HG03280 (cell line): Measurements from ENCODE around the gene HOXC5.
"Not testable (repeated sequence)": the region's sequence is repeated elsewhere in the genome, so short reads cannot be mapped to it uniquely, and the experiment has no call there.

Source experiments
- ATAC-seq: cut with Tn5 transposase; IDR thresholded peaks from one replicate; pipeline ENCODE4 v1.9.1; 2021; ENCODE audit warnings: mild to moderate bottlenecking, moderate library complexity; ENCODE audit not compliant: unreplicated experiment

The HOXC5 gene

DNA sequence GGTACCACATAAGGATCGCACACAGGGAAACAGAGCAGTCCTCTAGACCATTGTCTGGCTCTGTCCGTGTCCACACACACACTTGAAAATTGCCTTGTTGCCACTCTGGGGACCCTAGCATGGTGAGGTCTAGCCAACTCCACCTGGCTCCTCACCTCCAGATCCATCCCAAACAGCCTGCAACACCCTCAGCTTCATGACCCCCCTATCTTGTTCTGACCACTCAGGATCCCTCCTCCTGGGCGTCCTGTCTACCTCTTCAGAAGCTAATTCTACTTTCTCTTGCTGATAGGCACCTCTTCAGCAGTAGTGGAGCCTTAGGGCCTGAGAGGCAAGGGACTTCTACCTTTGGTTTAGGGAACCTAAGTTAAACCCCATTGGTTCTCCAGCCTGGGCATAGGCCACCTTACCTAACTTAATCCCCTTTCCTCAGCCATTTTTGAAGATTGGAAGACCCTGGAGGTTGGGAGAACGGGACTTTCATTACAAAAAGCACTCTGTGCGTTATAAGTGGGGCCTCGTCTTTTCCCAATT is 697 bp upstream of the HOXC5 start:
- no peak for ATAC-seq

DNA sequence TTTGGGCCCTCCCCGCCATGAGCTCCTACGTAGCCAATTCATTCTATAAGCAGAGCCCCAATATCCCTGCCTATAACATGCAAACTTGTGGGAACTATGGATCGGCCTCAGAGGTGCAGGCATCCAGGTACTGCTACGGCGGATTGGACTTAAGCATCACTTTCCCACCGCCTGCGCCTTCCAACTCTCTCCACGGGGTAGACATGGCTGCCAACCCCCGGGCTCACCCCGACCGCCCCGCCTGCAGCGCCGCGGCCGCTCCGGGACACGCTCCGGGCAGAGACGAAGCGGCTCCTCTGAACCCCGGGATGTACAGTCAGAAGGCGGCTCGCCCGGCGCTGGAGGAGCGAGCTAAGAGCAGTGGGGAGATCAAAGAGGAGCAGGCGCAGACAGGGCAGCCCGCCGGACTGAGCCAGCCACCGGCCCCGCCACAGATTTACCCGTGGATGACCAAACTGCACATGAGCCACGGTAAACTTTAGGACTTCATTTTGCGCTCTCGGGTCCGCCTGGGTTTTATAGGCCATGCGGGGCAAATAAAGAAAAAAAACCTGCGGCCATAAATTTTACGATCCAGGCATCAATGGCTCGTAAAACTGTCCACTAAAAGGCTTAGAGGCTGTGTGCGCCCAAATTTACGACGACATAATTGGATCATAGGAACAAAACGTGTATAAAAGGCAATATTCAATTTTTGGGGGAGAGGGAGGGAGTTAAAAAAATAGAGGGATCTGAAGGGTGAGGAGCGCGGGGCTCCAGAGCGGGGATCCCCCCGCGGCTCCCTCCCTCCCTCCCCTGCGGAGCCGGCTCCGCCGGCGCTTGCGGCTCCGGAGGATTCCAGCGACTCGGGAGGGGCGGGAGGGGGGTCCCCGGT is 493 bp downstream of the HOXC5 start:
- ATAC-seq = no peak

DNA sequence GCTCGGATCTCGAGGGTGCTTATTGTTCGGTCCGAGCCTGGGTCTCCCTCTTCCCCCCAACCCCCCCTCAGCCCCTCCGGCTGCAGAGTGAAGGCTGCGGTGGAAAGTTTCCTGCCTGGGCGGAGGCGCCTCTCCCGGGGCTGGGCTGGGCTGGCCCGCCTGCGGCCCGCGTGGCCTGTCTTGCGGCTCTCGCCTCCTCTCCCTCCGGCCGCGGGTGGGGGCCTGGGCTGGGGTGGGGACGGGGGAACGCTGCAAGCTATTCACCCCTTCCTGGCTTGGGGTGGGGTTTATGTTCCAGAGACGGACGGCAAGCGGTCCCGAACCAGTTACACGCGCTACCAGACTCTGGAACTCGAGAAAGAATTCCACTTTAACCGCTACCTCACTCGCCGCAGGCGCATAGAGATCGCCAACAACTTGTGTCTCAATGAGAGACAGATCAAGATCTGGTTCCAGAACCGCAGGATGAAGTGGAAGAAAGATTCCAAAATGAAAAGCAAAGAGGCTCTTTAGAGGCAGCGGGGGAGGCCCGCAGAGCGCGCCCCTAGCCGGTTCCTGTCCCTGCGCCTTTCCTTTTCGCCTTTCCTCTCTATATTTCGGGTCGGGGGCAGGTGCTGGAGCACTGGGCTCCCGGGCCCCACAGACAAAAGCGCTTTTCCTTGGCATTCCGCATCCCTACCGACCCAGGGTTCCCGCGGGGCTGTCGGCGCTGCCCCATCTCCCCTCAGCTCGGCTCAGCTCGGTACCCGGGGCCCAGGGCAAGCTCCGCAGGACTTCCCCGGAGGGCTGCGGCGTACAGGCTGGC is 1.3 kb downstream of the HOXC5 start:
- ATAC-seq = no peak

DNA sequence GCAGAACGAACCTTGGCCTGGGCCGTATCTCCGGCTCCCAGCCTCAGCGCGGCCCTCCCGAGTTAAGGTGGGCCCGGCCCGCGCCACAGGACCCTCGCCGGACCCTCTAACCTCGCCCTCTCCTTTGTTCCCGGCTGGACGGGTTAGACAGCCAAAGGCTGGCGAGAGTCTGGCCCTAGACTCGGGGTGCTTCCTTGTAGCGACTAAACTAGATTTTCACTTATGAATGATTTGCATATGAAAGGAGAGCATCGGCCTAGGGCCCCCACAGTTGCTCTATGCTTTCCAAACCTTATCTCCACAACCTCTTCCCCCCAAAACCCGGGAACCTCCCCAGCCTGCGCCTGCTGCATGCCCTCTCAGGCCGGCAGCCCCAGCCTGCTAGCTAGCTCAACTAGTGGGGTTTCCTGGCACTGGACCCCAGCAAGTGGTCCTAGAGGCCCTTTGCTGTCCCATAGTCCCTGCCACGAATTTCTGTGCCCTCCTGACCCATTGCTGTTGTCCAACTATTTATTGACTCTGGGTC is 2.0 kb downstream of the HOXC5 start:
- no peak for ATAC-seq

DNA sequence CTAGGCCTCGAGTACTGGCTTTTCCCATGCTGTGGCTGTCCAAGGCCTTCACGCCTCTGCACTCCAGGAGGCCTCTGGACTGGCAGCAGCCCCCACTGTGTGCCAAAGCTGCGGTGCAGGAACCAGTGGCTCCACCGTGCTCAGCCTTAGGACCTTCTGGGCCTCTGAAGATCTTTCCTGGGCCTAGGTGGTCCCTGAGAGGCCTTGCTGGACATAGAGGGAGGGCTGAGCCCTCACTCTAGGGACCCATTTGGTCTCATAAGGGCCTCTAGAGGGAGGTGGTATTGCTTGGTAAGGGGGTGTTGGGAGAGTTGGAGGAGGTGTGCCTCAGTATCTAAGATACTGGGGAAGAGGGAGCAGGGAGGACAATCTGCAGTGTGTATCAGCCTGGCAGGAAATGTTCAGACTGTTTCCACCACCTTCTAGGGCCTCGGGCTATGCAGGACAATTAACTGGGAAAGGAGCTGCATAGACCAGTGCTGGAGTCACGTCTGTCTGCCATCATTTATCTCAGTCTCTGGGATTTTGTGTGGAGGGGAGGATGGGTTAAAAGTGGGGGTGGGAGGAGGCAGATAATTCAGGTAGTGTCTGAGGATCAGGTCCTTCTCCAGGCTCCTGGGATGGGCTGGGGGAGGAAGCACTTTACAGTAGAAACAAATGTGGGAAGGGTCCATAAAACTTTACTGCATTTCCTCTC is 2.9 kb downstream of the HOXC5 start:
- no peak for ATAC-seq

DNA sequence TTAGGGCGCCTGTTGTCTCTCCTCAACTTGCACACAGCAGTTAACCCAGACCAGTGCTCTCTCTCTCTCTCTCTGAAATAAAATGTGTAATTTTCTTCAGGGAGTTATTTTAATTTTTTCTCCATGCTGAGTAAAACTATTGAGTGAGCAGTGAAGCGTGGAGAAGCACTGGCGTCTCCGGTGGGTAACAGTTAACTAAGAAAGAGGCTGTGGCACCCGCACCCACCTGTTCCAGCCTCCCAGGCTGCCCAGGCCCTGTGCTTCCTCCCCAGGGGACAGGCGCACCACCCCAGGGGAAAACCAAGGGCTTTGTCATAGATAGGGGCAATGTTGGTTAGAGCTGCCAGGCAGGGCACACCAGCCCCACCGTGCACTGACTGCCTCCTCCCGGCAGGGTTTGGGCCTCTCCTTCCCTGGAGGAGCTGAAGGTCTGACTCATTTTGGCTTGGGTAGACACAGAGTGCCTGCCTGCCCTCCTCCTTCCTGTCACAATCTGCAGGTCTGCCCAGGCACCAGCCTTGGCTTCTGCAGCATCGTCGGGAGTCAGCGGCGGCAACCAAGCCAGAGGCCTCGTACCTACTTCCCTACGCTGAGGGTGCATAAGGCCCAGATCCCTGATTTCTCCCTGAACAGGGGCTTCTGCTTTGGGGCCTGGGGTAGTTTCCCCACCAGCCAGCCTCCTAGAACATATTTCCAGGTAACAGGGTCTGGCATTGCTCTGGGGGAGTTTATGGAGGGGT is 3.9 kb downstream of the HOXC5 start:
- ATAC-seq = no peak

DNA sequence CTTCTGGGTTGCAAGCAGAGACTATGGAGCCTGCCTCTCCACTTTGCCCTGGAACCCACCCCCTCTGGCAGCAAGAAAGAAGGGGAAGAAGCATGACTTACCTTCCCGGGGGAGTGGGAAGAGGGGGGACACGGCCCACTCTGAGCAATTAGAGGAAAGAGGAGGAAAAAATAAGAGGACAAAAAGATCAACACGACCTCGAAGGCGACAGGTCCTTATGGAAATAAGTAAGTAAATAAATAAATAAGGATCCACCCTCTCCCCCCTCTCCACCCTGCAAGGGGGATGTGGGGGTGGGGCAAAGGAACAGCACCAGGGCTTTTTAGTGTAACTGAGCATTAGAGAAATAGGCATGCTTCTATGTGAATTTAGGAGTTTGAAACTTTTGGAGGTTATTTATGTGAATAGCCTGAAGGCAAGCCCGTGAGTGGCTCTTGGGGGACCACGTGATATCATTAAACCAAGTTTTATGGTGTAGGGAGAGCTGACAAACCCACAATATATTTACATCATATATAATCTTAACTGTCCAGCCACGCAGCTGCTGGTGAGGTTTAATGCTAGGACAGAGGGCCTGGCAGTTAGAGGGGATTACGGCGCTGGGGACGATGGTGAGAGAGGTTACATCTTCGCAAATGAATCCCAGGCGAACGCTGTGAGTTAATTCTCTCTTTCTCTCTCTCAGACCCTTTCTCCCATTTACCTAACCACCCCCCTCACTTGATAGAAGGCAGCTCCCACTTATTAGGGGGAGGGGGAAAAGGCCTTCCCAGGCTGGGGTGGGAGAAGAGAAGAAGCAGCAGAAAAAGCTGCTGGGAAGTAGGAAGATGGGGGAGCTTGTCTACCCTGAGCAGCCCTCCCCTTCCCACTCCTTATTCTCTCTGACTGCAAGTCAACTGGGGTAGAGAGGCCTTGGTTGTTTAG is 4.8 kb downstream of the HOXC5 start:
- ATAC-seq = no peak

DNA sequence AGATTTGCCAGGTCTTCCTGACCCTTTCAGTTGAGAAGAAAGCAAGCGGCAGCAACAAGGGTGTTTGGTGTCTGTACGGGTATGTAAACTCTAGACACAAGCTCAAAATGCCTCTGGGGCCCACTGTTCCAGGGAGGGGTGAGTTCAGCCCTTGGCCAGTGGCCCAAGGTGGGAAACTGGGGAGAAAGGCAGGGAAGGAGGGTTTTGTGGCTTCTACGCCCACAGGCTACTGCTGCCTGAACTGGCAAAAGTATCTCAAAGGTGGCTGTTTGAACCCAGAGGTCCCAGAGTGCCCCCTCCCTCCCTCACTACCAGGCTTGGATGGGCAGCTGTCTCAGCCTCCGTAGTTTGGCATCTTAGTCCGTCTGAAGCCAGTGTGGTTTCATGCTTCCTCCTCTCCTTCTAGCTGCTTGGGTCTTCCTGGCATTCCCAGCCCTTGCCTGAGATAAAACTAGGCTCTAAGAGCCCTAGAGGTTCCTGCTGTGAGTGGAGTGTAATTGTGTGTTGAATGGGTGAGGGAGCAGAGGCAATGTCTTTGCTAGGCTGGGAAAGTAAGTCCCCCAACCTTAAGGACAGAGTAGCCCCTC is 5.5 kb downstream of the HOXC5 start:
- no peak for ATAC-seq

DNA sequence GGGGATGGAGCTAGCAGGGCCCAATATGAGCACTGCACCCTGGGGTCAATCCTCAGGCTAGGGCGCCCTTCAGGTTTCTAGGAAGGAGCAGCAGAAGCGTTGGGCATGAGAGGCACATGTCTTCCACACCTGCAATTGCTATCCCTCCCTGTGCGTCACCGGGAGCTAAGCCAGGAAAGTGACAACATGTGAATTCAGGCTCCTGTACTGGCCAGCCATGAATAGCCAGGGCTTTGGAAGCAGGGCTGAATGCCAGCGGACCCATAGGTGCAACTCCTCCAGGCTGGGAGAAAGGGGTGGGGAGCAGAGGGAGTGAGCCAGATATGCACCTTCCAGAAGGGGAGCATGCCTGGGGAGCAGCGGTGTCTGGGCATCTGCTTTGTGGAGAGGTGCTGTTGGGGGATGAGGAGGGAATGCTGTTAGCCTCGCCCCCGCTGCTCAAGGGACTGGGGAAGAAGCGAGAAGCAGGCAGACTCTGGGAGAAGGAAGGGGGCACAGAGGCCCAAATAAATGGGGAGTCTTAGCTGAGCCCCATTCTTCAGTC is 6.1 kb downstream of the HOXC5 start:
- ATAC-seq = no peak

DNA sequence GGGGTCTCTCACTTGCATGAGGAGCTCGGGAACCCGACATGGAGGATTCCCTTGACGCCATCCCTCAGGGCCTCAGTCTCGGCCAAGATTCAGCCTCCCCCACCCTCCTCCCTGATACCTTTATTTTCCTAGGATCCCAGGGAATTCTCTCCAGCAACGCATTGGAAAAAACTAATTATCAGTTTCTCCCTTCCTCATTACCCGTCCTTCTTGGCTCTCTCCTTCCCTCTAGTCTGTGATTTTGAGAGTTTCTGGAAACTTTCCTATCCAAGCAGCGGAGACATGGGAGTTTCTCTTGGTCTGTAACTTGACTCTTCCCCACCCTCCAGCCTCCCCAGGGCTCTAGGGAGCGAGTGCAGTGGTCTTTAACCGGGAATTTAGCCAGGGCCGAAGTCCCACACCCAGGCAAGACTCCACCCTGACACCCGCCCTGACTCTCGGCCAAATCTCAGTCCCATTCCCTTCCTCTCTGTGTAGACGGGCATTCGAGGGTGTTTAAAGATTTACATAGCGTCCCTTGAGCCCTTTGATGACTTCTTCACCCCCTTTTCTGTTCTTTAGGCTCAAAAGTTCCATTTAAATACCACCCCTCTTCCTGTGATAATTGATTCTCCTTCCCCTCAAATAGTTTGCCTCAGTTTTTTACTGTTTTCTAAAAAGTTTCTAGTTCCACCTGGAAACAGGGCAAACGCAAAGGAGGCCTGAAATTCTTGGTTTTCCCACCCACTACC is 6.7 kb downstream of the HOXC5 start:
- ATAC-seq = no peak

DNA sequence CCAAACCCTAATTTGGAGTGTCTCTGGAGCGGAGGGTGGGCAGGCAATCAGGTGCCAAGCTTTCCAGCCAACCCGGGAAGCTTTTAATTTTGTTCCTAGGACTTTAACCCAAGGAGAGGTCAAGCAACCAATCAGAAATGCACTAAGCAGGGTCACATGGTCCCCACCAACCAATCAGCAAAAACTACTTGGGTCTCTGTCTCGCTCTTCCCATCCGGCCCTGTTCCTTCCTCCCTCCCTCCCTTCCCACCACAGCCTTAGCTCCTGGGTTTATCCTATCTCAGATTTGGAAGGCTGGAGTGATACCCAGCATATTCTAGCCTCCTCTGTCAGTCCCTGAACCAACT is 7.3 kb downstream of the HOXC5 start:
- ATAC-seq = no peak

DNA sequence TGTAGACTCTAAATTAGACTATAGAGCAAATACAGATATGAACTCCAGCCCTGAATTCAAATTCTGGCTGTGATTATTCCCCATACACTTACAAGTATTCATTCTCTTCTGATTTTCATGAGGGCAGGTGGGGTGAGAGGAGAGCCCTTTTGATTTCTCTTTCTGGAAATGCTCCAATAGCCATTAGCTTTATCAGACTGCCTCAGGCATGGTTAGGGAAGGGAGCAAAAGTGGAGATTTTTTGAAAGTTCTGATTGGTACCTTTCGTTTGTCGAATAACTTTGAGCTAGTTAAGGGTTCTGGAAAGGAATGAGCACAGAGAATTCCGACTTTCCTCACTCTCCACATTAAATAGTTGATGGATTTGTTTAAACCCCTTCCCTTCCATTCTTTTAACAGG is 7.8 kb downstream of the HOXC5 start:
- no peak for ATAC-seq

DNA sequence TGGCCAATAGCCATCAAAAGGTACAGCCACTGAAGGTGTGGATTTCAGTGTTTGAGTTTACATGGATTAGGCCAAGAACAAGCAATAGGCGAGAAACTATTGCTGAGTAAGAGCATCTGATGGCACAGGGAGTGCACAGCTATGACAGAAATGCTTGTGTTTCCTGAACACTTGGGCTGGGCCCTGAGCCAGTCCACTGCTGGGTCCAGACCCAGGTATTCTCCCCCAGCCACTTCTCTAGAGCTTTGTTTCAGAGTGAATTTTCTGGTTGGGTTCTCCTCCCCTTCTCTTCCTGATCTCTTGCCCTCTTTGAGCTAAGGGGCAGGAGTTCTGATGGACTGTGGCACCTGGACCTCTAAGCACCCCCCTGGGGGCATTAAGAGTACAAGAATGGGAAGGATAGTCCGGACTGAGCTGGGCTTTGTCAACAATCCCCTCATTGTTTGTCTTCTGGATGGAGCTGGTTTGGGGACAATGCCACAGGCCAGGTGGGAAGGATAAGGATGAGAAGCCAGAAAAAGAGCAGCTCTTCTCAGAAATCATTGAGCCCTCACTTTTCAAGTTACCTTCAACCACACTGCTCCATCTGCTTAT is 8.3 kb downstream of the HOXC5 start:
- ATAC-seq = no peak

DNA sequence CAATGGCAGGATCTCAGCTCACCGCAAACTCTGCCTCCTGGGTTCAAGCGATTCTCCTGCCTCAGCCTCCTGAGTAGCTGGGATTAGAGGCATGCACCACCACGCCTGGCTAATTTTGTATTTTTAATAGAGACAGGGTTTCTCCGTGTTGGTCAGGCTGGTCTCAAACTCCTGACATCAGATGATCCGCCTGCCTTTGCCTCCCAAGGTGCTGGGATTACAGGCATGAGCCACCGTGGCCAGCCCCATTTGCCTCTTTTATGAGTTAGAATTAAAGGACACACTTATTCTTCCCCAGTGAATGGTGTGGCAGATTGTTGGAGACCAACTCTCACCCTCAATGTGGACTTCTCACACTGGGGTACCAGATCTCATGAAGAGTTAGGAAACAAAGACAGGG is 9.2 kb downstream of the HOXC5 start:
- ATAC-seq = not testable (repeated sequence)

DNA sequence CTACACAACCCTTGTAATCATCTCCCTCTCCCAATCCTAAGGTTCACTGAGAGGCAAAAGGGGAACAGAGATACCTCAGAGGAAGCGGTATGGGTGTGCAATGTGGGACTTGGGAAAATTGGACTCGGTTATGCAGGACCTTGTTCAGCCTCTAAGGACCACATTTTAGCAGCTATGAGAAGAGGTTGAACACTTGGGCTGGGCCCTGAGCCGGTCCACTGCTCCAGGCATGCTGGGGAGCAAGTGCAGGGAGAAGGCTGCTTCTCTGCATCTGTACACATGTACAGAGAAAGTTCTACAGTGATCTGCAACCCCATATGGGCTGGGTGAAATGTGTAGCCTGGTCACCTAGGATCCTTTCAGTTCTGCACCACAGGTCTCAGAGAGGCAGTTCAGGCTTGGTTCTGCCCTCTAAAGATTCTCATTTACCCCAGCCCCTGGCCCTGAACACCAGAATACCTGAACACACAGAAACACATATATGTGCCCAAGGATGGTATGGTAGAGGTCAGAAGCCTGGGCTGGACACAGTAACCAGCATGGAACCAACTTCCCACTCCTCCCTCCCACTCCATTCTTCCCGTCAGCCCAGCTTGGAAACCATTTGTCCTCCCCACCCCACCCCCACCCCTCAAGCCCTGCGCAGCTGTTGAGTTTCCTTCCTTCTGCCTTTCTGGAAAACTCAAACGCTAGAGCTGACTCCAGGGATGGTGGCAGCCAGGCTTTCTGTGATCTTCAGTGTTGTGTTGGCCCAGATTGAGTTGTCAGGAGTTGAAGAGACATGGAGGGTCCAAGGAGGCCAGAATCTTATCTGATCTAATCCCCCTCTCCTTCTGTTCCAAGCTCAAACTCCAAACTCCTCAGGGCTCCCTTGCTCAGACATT is 10.4 kb downstream of the HOXC5 start:
- no peak for ATAC-seq

DNA sequence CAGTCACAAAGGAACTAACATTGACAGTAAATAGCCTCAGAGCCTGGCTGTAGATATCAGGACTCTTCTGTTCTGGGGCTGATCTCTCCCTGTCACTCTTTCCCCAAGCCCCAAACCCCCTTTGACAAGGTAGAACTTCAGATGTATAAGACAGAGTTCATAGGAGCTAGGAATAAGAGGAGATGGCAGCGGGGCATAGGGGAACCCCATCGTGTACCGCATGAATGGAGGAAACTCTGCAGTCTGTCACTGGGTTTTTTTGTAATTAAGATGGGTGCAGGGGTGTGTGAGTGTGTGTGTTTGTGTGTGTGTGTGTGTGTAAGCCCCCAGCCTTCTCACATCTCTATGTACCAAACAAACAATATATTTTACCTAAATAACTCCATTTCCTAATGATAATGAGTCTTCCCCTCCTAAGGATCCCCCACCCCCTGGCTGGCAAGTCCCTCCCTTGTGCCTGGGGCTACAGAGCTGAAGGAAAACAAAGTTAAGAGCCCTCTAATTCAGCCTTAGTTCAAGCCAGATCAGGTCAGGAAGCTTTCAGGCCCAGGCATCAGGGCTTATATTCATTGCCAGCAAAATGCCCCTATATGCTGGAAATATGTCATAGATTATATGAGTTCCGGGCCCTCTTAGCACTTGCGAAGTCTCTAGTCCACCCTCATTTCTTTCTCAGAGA is 11.7 kb downstream of the HOXC5 start:
- no peak for ATAC-seq
